Activated CD8-positive, alpha-beta memory T cell treated with anti-CD3 and anti-CD28 coated beads, Interleukin-2, amount 50 U/mL, for 24 hours (primary cell): ENCODE measurements around the gene INTS13.
"Not testable (repeated sequence)": the region's sequence is repeated elsewhere in the genome, so short reads cannot be mapped to it uniquely, and the experiment has no call there.

Source experiments
- DNase-seq: peaks from one replicate; pipeline ENCODE4 v3.0.0-alpha.2; 2020; ENCODE audit errors: extremely low read depth

The INTS13 gene

GRCh38 chr12:26869908-26870459, 67.8 kb downstream of the INTS13 start:
- no peak for DNase-seq

GRCh38 chr12:26869104-26869494, 68.7 kb downstream of the INTS13 start:
- DNase-seq, result no peak

GRCh38 chr12:26868447-26869103, 69.2 kb downstream of the INTS13 start:
- DNase-seq, result no peak

- no peak for DNase-seq
Measured at GRCh38 chr12:26867080-26867479, 70.7 kb downstream of the INTS13 start.

GRCh38 chr12:26863515-26863914, 74.3 kb downstream of the INTS13 start:
- no peak for DNase-seq

- DNase-seq, result not testable (repeated sequence)
Measured at GRCh38 chr12:26862787-26863186, 75.0 kb downstream of the INTS13 start.

- DNase-seq, result no peak
Measured at GRCh38 chr12:26861690-26862089, 76.1 kb downstream of the INTS13 start.

GRCh38 chr12:26857465-26858176, 80.2 kb downstream of the INTS13 start:
- no peak for DNase-seq

- DNase-seq, result no peak
Measured at GRCh38 chr12:26855337-26855736, 82.4 kb downstream of the INTS13 start.
